Measurements from ENCODE around the gene SLC25A51. TPM values are rescaled to one million over a fixed set of nuclear protein-coding genes. Genes with fewer than 3 reads are reported as not detected.

SLC25A51 gene
- total and polyA plus RNA-seq, 11 donors, result 8.6 to 27.6 (median 22.1) TPM

DNA sequence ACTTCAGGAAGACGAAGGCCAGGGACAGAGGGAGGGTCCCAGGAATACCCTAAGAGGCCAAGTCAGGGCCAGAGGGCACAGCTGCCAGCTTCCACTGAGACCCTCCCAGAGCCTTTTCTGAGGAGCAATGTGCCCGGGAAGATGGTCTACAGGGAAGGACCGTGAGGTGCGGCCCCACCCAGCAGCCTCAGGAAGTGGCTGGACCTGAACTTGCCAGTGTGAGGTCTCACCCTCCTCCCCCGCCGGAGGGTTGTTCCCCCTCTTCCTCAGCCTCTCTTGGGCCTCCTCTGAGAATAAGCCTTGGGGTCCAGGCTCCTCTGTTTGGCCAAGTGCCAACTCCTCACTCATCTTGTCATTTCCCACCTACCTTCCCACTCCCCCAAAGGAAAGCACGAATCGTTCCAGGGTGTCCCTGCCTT lies 13.4 kb upstream of the SLC25A51 start:
- DNase-seq (peak in 1 of 5 donors; percentile 55), ATAC-seq (no peak)
- Histone ChIP-seq H3K4me1 (peaks cover 0 to 51% (median 28%) of the 10 kb centered on the region in 12 donors), H3K27ac (peak overlapping the region; percentile 45 to 90 (median 77)), H3K27me3 (no peaks in the 10 kb centered on the region), H3K9me3 (no peaks in the 10 kb centered on the region), H3K4me3 (no peak overlapping the region), H3K36me3 (peaks cover 0 to 19% (median 4%) of the 10 kb centered on the region in 9 donors)
- TF ChIP-seq, protein P1, sequence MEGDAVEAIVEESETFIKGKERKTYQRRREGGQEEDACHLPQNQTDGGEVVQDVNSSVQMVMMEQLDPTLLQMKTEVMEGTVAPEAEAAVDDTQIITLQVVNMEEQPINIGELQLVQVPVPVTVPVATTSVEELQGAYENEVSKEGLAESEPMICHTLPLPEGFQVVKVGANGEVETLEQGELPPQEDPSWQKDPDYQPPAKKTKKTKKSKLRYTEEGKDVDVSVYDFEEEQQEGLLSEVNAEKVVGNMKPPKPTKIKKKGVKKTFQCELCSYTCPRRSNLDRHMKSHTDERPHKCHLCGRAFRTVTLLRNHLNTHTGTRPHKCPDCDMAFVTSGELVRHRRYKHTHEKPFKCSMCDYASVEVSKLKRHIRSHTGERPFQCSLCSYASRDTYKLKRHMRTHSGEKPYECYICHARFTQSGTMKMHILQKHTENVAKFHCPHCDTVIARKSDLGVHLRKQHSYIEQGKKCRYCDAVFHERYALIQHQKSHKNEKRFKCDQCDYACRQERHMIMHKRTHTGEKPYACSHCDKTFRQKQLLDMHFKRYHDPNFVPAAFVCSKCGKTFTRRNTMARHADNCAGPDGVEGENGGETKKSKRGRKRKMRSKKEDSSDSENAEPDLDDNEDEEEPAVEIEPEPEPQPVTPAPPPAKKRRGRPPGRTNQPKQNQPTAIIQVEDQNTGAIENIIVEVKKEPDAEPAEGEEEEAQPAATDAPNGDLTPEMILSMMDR (IDR thresholded peaks at IDR 0.05), result no peak
- TF ChIP-seq POLR2A (IDR thresholded peaks at IDR 0.05), result no peak
- intact Hi-C loops (cut with DNase I), result loop anchor here in 7 of 10 donors (1.0 to 10.0 kb wide), 15 partner anchors 35 to 757 kb away; partner anchors contain the start of genes SHB (in 6 of the 7) and ALDH1B1 (in 3 of the 7)
- WGBS, 4 donors, result 41 to 63% (median 58%) methylated on average over 5 to 8 of the region's 8 CpGs

- peak in 1 of 5 donors; percentile 42 for DNase-seq
- no peaks in the 10 kb centered on the region for H3K9me3 ChIP-seq
- H3K4me1 ChIP-seq, result peaks cover 0 to 47% (median 27%) of the 10 kb centered on the region in 12 donors
- H3K36me3 ChIP-seq, result peaks cover 0 to 19% (median 4%) of the 10 kb centered on the region in 9 donors
- no peak for TF ChIP-seq POLR2A (IDR thresholded peaks at IDR 0.05)
- TF ChIP-seq, protein P1 (IDR thresholded peaks at IDR 0.05), result no peak
- intact Hi-C loops (cut with DNase I), result loop anchor here in 7 of 10 donors (1.0 to 10.0 kb wide), 15 partner anchors 36 to 758 kb away; partner anchors contain the start of genes SHB (in 6 of the 7) and ALDH1B1 (in 3 of the 7)
- no peaks in the 10 kb centered on the region for H3K27me3 ChIP-seq
- H3K4me3 ChIP-seq, result peak overlapping the region in 1 of 12 donors; percentile 12
- WGBS, 4 donors, result 63 to 69% (median 66%) methylated on average over 16 to 18 of the region's 18 CpGs
- peak in 2 of 4 donors; percentile 20 to 49 for ATAC-seq
- peak overlapping the region; percentile 52 to 90 (median 78) for H3K27ac ChIP-seq
These were observed 12.8 kb upstream of the SLC25A51 start for GRCh38 chr9:37916471-37917312.

DNA sequence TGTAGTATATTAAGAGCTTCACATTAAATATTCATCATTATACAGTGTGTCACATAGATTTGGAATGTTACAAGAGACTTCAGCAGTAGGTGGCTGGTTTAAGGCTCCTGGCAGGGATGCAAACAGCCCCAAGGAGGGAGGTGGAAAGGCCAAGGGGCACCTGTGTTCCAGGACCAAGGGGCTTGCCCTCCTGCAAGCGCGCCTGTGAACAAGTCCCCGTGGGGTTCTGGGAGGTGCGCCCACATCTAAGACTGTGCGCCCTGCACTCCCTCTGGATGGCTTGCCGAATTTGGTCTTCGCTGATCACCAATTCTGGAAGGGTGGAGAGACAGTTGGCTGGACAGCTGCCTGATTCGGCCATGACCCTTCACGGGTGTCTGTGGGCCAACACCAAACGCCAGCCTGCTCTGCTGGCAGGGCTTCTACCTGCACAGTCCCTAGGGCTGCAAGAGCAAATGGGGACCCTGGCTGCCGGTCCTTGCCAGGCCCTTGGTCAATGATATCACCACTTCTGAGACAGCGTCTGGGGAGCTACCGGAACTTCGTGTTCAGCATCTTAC lies 12.1 kb upstream of the SLC25A51 start:
- ATAC-seq, result no peak
- TF ChIP-seq POLR2A (IDR thresholded peaks at IDR 0.05), result no peak
- TF ChIP-seq, protein P1 (IDR thresholded peaks at IDR 0.05), result no peak
- intact Hi-C loops (cut with DNase I), result loop anchor here in 8 of 10 donors (2.0 to 10.0 kb wide), 16 partner anchors 36 to 759 kb away; partner anchors contain the start of genes SHB (in 6 of the 8) and ALDH1B1 (in 3 of the 8)
- WGBS, 4 donors, result 73 to 81% (median 76%) methylated on average over 10 to 14 of the region's 14 CpGs
- Histone ChIP-seq H3K4me1 (peaks cover 0 to 44% (median 26%) of the 10 kb centered on the region in 12 donors), H3K27ac (peak overlapping the region; percentile 52 to 88 (median 78)), H3K27me3 (no peaks in the 10 kb centered on the region), H3K4me3 (no peak overlapping the region), H3K36me3 (peaks cover 0 to 19% (median 4%) of the 10 kb centered on the region in 9 donors), H3K9me3 (no peaks in the 10 kb centered on the region)
- DNase-seq, result no peak

All from heart left ventricle (tissue), 16 donors.